ENCODE measurements around the gene KCNA2.

The KCNA2 gene

GRCh38 chr1:110634455-110635311, 28.5 kb upstream of the KCNA2 start:
- DNase-seq (ENCODE audit: low read depth in 1 of 2, low spot score in 1 of 2): no peak
- TF ChIP-seq GABPA (IDR thresholded peaks at IDR 0.05; ENCODE audit: low read depth) (no peak), CTCF (IDR thresholded peaks at IDR 0.05; ENCODE audit: insufficient read depth, low read length) (no peak), SPI1 (IDR thresholded peaks at IDR 0.05; ENCODE audit: borderline replicate concordance, low read depth) (no peak), POLR2AphosphoS5 (IDR thresholded peaks at IDR 0.05; ENCODE audit: low read depth) (no peak), REST (IDR thresholded peaks at IDR 0.05; ENCODE audit: insufficient replicate concordance, low read depth) (no peak)

GRCh38 chr1:110634086-110634454, 27.9 kb upstream of the KCNA2 start:
- no peak for DNase-seq (ENCODE audit: low read depth in 1 of 2, low spot score in 1 of 2)
- Histone ChIP-seq H3K4me3 (replicated peaks; ENCODE audit: insufficient read depth, low read length) (no peak overlapping the region), H3K27me3 (ENCODE audit: insufficient read depth, poor library complexity, severe bottlenecking) (no peaks in the 10 kb centered on the region), H3K27ac (replicated peaks) (no peak overlapping the region)
- TF ChIP-seq POLR2AphosphoS5 (IDR thresholded peaks at IDR 0.05; ENCODE audit: low read depth): no peak
- no peak for TF ChIP-seq REST (IDR thresholded peaks at IDR 0.05; ENCODE audit: insufficient replicate concordance, low read depth)

More at GRCh38 chr1:110634455-110635311, 28.5 kb upstream of the KCNA2 start:
- no peak overlapping the region for H3K4me3 ChIP-seq (replicated peaks; ENCODE audit: insufficient read depth, low read length)
- H3K27ac ChIP-seq (replicated peaks): no peak overlapping the region
- no peaks in the 10 kb centered on the region for H3K27me3 ChIP-seq (ENCODE audit: insufficient read depth, poor library complexity, severe bottlenecking)

GRCh38 chr1:110633646-110634030, 27.5 kb upstream of the KCNA2 start:
- TF ChIP-seq POLR2AphosphoS5 (IDR thresholded peaks at IDR 0.05; ENCODE audit: low read depth) (no peak), REST (IDR thresholded peaks at IDR 0.05; ENCODE audit: insufficient replicate concordance, low read depth) (no peak), SPI1 (IDR thresholded peaks at IDR 0.05; ENCODE audit: borderline replicate concordance, low read depth) (no peak), GABPA (IDR thresholded peaks at IDR 0.05; ENCODE audit: low read depth) (no peak), CTCF (IDR thresholded peaks at IDR 0.05; ENCODE audit: insufficient read depth, low read length) (no peak)
- DNase-seq (ENCODE audit: low read depth in 1 of 2, low spot score in 1 of 2): no peak
- no peak overlapping the region for H3K27ac ChIP-seq (replicated peaks)
- no peaks in the 10 kb centered on the region for H3K27me3 ChIP-seq (ENCODE audit: insufficient read depth, poor library complexity, severe bottlenecking)
- H3K4me3 ChIP-seq (replicated peaks; ENCODE audit: insufficient read depth, low read length): no peak overlapping the region

Measured in HL-60 (cell line).